Cardiac muscle cell (in vitro differentiated cells and primary cell): Measurements from ENCODE around the gene SLC51B. TPM values are rescaled to one million over a fixed set of nuclear protein-coding genes. Genes with fewer than 3 reads are reported as not detected.
A peak's percentile ranks its signal among the peaks of the same experiment; 100 is the strongest.
"Not testable (repeated sequence)": the region's sequence is repeated elsewhere in the genome, so short reads cannot be mapped to it uniquely, and the experiment has no call there.

Experiments used
- DNase-seq, 2 donors: peaks; one replicate each; pipeline versions ENCODE4 v3.0.0 to v3.0.0-alpha.2; 2010 to 2017; ENCODE audit warnings: low read depth in 1 of 2, low spot score in 1 of 2
- H3K27ac ChIP-seq: fragments of 200-600 bp; sonication (generic); 2 replicates; pipeline ENCODE4 v1.5.1; 2016
- H3K27me3 ChIP-seq: fragments of 200-600 bp; sonication (generic); 2 replicates; pipeline ENCODE4 v1.6.0; 2016; ENCODE audit warnings: control low read depth
- H3K36me3 ChIP-seq: fragments of 200-600 bp; sonication (generic); 2 replicates; pipeline ENCODE4 v1.5.1; 2016; ENCODE audit warnings: control low read depth
- H3K4me1 ChIP-seq: fragments of 200-600 bp; sonication (generic); 2 replicates; pipeline ENCODE4 v1.8.1; 2017; ENCODE audit warnings: low read depth, mild to moderate bottlenecking, mixed run types
- H3K4me3 ChIP-seq: fragments of 200-600 bp; sonication (generic); 2 replicates; pipeline ENCODE4 v1.5.1; 2016; ENCODE audit warnings: mild to moderate bottlenecking
- H3K9me3 ChIP-seq: fragments of 200-600 bp; sonication (generic); 2 replicates; pipeline ENCODE4 v1.5.1; 2017; ENCODE audit warnings: low read depth, mild to moderate bottlenecking, control low read depth
- polyA plus RNA-seq: library from polyadenylated mRNA; unstranded; fragments of >200 nt; fragmentation: Nextera tagmentation; extraction: Ambion mirVana; gene quantifications from 2 replicates; pipeline ENCODE4 v1.2.1, GENCODE V29; 2016
- total RNA-seq: library from RNA; depleted of rRNA; stranded (reverse); fragments of >200 nt; gene quantifications from 2 replicates; pipeline ENCODE4 v1.2.3, GENCODE V29; 2016
- TF ChIP-seq, protein P1 (sequence below): IDR thresholded peaks from 2 replicates; pipeline ENCODE4 v1.5.1; 2012; ENCODE audit warnings: low read depth, mild to moderate bottlenecking, low read length

Gene SLC51B
- total and polyA plus RNA-seq, 2 experiments from 2014 or later = not detected

DNA sequence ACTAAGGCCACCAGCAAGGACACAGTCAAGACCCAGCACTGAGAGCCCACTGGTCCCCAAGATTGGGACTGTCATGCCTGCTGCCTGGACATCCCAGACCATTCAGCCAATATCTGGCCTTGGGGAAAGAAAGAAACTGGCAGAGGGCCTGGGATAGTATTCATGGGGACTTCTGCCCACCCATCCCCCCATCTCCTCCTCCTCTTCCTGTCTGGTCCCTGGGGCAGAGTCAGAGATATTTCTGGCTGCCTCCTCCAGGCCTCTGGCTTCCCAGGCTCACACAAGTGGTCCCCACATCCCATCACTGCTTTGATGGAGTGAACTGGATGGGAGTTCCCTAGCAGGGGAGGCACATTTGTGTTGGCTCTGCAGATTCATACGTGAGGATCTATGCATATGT lies 26.8 kb downstream of the SLC51B start:
- no peak overlapping the region for H3K4me3 ChIP-seq
- peaks cover 34% of the 10 kb centered on the region for H3K4me1 ChIP-seq
- no peaks in the 10 kb centered on the region for H3K36me3 ChIP-seq
- DNase-seq = peak in 1 of 2 donors; percentile 81
- H3K9me3 ChIP-seq = no peaks in the 10 kb centered on the region
- no peak overlapping the region for H3K27ac ChIP-seq
- TF ChIP-seq, protein P1, sequence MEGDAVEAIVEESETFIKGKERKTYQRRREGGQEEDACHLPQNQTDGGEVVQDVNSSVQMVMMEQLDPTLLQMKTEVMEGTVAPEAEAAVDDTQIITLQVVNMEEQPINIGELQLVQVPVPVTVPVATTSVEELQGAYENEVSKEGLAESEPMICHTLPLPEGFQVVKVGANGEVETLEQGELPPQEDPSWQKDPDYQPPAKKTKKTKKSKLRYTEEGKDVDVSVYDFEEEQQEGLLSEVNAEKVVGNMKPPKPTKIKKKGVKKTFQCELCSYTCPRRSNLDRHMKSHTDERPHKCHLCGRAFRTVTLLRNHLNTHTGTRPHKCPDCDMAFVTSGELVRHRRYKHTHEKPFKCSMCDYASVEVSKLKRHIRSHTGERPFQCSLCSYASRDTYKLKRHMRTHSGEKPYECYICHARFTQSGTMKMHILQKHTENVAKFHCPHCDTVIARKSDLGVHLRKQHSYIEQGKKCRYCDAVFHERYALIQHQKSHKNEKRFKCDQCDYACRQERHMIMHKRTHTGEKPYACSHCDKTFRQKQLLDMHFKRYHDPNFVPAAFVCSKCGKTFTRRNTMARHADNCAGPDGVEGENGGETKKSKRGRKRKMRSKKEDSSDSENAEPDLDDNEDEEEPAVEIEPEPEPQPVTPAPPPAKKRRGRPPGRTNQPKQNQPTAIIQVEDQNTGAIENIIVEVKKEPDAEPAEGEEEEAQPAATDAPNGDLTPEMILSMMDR = no peak
- H3K27me3 ChIP-seq = no peaks in the 10 kb centered on the region

DNA sequence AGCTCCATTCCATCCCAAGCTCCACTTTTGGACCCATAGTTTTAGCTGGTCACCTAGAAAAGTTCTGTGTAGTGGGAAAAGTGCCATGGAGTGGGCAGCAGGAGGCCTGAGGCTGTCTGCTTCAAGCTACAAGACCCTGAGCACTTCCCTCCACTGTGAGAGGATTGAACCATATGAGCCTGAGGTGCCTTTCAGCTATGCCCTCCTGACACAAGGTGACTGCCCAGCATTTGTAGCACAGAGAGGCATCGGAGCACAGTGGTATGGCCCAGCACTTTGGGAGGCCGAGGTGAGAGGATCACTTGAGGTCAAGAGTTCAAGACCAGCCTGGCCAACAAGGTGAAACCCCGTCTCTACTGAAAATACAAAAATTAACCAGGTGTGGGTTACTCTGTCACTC lies 27.4 kb downstream of the SLC51B start:
- no peaks in the 10 kb centered on the region for H3K36me3 ChIP-seq
- no peak overlapping the region for H3K4me3 ChIP-seq
- H3K9me3 ChIP-seq = no peaks in the 10 kb centered on the region
- TF ChIP-seq, protein P1 = no peak
- peaks cover 34% of the 10 kb centered on the region for H3K4me1 ChIP-seq
- no peaks in the 10 kb centered on the region for H3K27me3 ChIP-seq
- no peak overlapping the region for H3K27ac ChIP-seq
- no peak for DNase-seq

DNA sequence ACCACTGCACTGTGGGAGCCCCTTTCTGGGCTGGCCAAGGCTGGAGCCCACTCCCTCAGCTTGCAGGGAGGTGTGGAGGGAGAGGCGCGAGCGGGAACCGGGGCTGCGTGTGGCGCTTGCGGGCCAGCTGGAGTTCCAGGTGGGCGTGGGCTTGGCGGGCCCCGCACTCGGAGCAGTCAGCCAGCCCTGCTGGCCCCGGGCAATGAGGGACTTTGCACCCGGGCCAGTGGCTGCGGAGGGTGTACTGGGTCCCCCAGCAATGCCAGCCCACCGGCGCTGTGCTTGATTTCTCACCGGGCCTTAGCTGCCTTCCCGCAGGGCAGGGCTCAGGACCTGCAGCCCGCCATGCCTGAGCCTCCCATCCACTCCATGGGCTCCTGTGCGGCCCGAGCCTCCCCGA lies 29.8 kb downstream of the SLC51B start:
- not testable (repeated sequence) for H3K4me3 ChIP-seq, DNase-seq, H3K9me3 ChIP-seq, H3K36me3 ChIP-seq, H3K27me3 ChIP-seq
- Histone ChIP-seq H3K27ac (peak overlapping the region; percentile 93), H3K4me1 (peaks cover 27% of the 10 kb centered on the region)

DNA sequence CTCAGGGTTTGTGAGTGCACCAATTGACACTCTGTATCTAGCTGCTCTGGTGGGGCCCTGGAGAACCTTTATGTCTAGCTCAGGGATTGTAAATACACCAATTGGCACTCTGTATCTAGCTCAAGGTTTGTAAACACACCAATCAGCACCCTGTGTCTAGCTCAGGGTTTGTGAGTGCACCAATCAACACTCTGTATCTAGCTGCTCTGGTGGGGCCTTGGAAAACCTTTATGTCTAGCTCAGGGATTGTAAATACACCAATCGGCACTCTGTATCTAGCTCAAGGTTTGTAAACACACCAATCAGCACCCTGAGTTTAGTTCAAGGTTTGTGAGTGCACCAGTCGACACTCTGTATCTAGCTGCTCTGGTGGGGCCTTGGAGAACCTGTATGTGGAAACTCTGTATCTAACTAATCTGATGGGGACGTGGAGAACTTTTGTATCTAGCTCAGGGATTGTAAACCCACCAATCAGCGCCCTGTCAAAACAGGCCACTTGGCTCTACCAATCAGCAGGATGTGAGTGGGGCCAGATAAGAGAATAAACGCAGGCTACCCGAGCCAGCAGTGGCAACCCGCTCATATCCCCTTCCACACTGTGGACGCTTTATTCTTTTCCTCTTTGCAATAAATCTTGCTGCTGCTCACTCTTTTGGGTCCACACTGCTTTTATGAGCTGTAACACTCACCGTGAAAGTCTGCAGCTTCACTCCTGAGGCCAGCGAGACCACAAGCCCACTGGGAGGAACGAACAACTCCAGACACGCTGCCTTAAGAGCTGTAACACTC lies 30.6 kb downstream of the SLC51B start:
- H3K4me3 ChIP-seq, DNase-seq, H3K36me3 ChIP-seq, H3K27me3 ChIP-seq, H3K9me3 ChIP-seq: not testable (repeated sequence)
- Histone ChIP-seq H3K4me1 (peaks cover 23% of the 10 kb centered on the region), H3K27ac (peak overlapping the region; percentile 93)

DNA sequence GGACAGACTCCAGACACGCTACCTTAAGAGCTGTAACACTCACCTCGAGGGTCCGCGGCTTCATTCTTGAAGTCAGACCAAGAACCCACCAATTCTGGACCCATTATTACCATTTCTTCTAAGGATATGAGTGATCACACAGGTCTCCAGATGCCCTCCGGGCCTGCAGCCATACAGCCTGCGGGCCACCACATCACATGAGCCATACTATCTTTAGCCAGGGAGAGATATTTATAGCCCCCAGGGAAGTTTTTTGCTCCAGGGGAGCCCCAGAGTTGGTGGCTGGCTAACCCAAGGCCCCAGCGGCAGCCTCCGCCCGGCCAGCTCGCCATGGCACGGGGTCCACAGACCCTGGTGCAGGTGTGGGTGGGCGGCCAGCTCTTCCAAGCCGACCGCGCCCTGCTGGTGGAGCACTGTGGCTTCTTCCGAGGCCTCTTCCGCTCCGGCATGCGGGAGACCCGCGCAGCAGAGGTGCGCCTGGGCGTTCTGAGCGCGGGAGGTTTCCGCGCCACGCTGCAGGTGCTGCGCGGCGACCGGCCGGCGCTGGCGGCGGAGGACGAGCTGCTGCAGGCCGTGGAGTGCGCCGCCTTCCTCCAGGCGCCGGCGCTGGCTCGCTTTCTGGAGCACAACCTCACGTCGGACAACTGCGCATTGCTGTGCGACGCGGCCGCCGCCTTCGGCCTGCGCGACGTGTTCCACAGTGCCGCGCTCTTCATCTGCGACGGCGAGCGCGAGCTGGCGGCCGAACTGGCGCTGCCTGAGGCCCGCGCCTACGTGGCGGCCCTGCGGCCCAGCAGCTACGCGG lies 31.5 kb downstream of the SLC51B start, which contains the start of gene KBTBD13:
Gene KBTBD13, plus strand, starts transcription at position 261 of the 805 bp plus-strand sequence. Its CDS starts 70 bp downstream, at position 331.
- Histone ChIP-seq H3K4me1 (peaks cover 23% of the 10 kb centered on the region), H3K4me3 (no peak within 1 kb of the TSS), H3K27ac (peak within 1 kb of the TSS; percentile 93), H3K27me3 (no peaks in the 10 kb centered on the region), H3K36me3 (no peaks in the 10 kb centered on the region), H3K9me3 (no peaks in the 10 kb centered on the region)
- TF ChIP-seq, protein P1 = no peak
- peak in 1 of 2 donors; percentile 38 for DNase-seq

DNA sequence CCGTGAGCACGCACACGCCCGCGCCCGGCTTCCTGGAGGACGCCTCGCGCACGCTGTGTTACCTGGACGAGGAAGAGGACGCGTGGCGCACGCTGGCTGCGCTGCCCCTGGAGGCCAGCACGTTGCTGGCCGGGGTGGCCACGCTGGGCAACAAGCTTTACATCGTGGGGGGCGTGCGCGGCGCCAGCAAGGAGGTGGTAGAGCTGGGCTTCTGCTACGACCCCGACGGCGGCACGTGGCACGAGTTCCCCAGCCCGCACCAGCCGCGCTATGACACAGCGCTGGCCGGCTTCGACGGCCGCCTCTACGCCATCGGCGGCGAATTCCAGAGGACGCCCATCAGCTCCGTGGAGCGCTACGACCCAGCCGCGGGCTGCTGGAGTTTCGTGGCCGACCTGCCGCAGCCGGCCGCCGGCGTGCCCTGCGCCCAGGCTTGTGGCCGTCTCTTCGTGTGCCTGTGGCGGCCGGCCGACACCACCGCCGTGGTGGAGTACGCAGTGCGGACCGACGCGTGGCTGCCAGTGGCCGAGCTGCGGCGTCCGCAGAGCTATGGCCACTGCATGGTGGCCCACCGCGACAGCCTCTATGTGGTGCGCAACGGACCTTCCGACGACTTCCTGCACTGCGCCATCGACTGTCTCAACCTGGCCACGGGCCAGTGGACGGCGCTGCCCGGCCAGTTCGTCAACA lies 32.2 kb downstream of the SLC51B start:
- Histone ChIP-seq H3K27me3 (no peaks in the 10 kb centered on the region), H3K4me3 (no peak overlapping the region), H3K36me3 (no peaks in the 10 kb centered on the region), H3K9me3 (no peaks in the 10 kb centered on the region), H3K27ac (no peak overlapping the region), H3K4me1 (peaks cover 30% of the 10 kb centered on the region)
- DNase-seq = no peak
- TF ChIP-seq, protein P1 = no peak
